H1 (cell line): Measurements from ENCODE around the gene RAB3IP. TPM values are rescaled to one million over a fixed set of nuclear protein-coding genes. Genes with fewer than 3 reads are reported as not detected.

Experiments used
- CBX8 ChIP-seq: fragments of 300-800, 300-1000 bp; sonication (generic); IDR thresholded peaks from 2 replicates; pipeline ENCODE4 v1.7.1; 2016; ENCODE audit warnings: low read depth, low read length, borderline replicate concordance
- KDM4A ChIP-seq: IDR thresholded peaks from one replicate; pipeline ENCODE4 v1.7.1; 2012; ENCODE audit warnings: low read depth, mild to moderate bottlenecking, moderate library complexity, low read length, inconsistent platforms; ENCODE audit not compliant: severe bottlenecking
- polyA plus RNA-seq, 7 experiments: library from polyadenylated mRNA; depleted of rRNA in 3 of 7; stranded (reverse) in 5 of 7; unstranded in 2 of 7; fragments of >200 nt in 5 of 7; fragments of 200-250 nt in 2 of 7; gene quantifications; 1 replicate in 5 of 7; 2 replicates in 1 of 7; 4 replicates in 1 of 7; pipeline versions ENCODE4 v1.2.1 to v1.2.3, GENCODE V29; 2011 to 2013; ENCODE audit warnings: missing spikeins in 2 of 7, mixed read lengths in 2 of 7
- total RNA-seq: library from RNA; stranded (reverse); fragmentation: NEBNext Ultra II Directional; extraction: Animal tissue kit (Norgen Biotek cat#: 25700); gene quantifications from 2 replicates; pipeline ENCODE4 v1.2.1, GENCODE V29; 2021

RAB3IP gene
- total and polyA plus RNA-seq, 2 of the 8 experiments (the other 6 are each of a cell fraction or from before 2014, with no cell fraction given) = 17.7 to 34.6 TPM

DNA sequence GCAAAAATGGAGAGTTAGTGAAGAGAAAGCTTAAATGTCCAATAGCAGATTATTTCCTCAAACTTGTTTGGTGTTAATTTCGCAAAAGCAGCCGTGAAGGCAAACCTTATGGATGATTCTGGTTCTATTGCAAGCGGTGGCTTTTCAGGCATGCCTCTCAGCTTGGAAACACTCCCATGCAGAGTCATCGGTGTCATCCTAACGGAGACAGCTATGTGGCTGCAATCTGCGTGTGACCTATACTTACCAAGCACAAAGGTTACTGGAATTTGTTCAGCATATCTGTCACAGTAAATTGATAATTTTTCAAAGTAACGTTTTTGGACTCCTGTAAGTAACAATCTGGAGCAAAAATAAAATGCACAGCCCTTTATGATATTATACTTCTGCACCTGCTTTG is 44.5 kb upstream of the RAB3IP start (continued):
- TF ChIP-seq CBX8 (no peak), KDM4A (no peak)
